HG03159 (cell line): ENCODE results near the gene NEGR1.
"Not testable (repeated sequence)": the region's sequence is repeated elsewhere in the genome, so short reads cannot be mapped to it uniquely, and the experiment has no call there.

ENCODE experiments used
- ATAC-seq: cut with Tn5 transposase; IDR thresholded peaks from one replicate; pipeline ENCODE4 v1.9.1; 2021; ENCODE audit warnings: mild to moderate bottlenecking, moderate library complexity; ENCODE audit not compliant: unreplicated experiment

NEGR1 gene

GRCh38 chr1:72282271-72283021, at the start of gene NEGR1:
Gene NEGR1, minus strand, starts transcription at chr1:72282539.
- peak; percentile 69 for ATAC-seq

GRCh38 chr1:72326494-72326893, 44.2 kb upstream of the NEGR1 start:
- ATAC-seq = no peak

GRCh38 chr1:72324451-72324850, 42.1 kb upstream of the NEGR1 start:
- no peak for ATAC-seq

- no peak for ATAC-seq
Observed at GRCh38 chr1:72322910-72323309, 40.6 kb upstream of the NEGR1 start.

DNA sequence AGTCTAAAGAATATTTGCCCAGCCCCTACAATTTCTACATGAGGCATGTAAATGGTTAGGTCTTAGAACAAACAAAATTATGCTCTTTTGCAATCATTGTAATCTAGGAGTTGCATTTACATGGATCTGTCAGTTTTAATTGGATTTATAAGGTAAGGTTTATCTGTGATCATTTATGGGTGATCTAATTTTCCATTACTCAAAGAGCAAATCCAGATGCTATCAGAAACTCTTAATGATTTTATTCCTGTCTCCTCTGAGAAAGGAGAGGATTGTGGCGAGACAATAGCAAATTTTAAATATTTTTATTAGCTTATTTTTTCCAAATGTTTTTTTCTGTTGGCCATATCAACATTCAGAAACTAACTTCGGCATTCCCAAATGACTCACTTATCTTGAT, 14.2 kb upstream of the NEGR1 start:
- no peak for ATAC-seq

DNA sequence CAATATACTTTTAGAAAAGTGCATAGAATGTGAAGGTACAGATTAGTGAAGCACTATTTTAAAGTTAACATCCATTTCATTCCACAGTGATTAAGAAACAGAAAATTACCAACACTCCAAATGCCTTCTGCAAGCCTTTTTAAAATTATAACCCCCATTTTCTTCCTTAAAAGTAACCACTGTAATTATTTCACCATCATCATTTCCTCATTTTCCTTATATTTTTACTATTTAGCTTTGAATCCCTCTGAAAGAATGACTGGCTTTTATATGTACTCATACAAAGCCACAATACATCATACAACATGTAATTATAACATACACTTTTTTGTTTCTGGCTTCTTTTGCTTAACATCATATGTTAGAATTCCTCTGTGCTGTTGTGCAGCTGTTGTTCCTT, 6.5 kb upstream of the NEGR1 start:
- no peak for ATAC-seq

DNA sequence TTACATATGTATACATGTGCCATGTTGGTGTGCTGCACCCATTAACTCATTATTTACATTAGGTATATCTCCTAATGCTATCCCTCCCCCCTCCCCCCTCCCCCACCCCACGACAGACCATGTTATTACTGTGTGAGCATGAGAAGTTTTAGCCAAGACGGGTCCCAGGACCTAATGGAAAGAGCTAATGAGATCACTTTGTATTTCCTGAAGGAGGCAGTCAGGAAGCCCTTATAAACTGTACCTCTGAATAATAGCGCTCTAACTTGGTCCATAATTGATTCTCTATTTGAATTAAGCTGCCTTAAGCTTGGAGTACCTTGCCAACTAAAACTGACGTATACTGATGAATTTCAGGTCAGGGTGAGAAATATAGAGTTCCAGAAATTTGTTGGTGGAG, 4.1 kb upstream of the NEGR1 start:
- no peak for ATAC-seq

DNA sequence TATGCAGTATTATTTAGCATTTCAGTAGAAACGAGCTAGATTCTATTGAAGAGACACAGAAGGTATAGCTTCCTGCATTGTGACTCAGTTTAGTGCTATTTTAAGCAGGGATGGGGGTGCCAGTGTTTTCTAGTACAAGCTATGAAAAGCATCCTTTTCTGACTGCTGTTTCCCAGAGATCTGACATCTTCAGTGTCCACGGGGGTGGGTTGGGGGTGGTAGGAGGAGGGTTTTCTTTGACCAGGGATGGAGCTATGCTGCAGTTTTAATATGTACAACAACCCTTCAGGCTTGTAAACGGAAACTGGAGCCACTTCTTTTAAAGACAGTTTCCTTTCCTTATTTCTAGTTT, 2.7 kb upstream of the NEGR1 start:
- ATAC-seq = no peak

DNA sequence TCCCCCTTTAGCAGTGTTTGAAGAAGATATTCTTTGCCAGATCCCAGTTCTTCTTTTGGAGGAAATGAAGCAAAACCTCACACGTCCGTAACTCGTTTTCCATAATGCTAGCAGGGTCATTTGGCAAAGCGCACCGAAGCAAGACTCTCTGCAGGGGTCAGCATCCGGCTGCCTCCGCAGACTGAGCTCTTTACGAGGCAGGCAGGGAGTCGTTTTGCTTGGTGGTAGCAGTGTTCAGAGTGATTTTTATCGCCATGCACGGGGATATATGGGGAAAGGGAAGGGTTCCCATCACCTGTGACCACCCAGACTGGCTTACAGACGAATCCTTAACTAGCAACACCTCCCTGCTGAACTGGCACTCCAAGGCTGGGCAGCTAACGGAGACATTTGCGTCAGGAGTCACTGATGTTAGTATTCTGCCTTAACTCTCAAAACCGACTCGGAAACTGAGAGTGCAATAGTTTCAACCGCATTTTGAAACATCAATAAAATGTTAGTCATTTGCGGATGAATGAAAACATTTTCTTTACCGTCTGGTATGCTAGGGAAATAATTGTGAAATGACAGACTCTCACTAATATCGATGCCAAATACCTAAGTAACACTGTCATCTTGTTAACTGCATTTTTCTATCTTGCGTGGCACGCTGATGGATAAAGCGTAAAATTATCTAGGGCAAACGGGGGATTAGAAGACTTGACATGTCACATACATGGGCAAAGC, 2.2 kb upstream of the NEGR1 start:
- peak; percentile 61 for ATAC-seq

- ATAC-seq = no peak
Observed at GRCh38 chr1:72284084-72284347, 1.7 kb upstream of the NEGR1 start.

DNA sequence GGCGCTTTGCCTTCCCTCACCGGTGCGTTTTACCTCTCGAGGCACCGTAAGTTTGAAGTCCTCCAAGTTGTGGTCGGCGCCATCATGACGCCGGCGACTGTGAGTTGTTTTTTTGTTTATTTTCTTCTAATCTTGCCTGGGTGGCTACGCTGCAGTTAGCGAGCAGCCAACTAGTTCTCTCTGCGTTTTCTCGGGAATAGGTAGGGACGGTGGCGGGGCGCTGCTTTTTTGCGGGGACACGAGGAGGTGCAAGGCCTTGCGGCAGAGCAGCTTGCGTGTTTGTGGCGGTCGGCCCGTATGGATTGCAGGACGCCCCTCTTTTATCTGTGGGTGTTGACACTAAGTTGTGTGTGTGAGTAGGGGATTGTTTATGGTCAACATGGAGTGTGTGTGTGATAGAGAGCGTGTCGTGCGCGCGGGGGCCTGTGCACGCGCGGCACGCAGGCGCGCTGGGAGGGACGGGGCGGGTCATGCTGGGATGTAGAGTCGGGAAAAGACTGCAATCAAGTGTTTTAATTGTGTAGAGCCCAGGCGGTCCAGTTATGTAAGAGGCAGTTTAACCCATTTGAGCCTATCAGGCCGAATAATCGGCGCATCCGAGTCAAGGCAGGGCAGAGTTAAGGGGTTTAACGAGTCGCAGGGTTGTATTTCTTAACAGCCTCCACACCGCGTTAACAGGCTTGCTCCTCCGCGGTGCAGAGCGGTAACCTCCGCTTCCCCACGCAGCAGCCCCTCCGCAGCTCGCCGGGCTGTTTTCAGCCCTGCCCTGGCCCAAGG, 1.2 kb upstream of the NEGR1 start:
- no peak for ATAC-seq

DNA sequence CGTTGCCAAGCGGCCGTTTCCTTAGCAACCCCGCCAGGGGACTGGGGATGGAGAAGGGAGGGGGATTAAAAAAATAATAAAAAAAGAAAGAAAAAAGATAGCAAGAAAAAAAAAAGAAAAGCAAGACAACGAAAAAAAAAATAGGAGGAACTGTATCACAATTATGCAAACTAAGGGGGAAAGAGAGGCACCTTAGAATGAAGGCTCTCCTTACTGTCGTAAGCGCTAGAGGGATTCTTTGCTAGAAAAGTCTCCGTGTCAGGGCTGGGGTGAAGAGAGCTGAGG, 625 bp upstream of the NEGR1 start:
- ATAC-seq = no peak

GRCh38 chr1:72281637-72282270, 585 bp downstream of the NEGR1 start:
- no peak for ATAC-seq

DNA sequence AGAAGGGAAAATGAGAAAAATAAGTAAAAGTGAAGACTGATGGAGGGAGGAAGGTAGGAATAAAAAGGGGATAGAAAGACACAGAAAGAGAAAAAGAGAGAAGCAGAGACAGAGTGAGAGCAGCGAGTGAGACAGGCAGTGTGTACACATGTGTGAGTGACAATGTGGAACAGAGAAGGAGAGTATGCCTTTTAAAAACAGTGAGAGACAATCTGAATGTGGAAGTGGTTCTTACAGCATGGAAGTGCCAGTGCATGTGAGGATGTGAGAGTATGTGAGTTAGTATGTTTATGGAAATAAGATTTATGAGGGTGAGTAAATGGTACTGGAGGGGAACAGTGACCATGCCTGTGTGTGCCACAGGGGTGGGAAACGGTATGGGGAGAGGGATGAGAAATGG, 1.2 kb downstream of the NEGR1 start:
- no peak for ATAC-seq

DNA sequence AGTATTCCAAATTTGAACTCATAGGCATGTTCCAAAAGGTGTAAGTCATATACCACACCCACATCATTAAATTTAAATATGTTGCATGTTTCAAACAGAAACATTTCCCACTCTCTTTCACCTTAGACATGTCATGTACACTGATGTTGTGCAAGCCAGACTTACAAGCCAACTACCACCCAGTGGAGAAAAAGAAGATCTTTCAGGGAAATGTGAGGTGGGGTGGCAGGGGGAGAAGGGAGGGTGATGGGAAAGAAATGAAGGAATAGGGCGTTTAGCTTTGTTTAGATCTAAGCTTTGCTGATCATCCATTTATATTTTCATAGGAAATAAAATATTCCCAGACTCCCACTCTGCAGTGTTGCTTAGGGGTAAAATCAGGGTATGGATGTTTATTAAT, 1.6 kb downstream of the NEGR1 start:
- ATAC-seq = no peak

GRCh38 chr1:72280131-72280530, 2.2 kb downstream of the NEGR1 start:
- no peak for ATAC-seq

GRCh38 chr1:72278461-72278860, 3.9 kb downstream of the NEGR1 start:
- no peak for ATAC-seq

DNA sequence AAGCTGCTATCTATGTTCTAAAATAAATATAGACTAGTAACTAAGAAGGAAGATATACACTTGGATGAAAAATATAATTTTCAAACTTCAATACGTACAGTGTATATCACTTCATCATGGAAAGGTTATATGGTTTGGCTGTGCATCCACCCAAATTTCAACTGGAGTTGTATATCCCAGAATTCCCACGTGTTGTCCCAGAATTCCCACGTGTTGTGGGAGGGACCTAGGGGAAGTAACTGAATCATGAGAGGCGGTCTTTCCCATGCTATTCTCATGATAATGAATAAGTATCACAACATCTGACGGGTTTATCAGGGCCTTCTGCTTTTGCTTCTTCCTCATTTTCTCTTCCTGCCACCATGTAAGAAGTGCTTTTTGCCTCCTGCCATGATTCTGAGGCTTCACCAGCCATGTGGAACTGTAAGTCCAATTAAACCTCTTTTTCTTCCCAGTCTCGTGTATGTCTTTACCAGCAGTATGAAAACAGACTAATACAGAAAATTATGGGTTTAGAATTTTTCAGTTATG, 10.7 kb downstream of the NEGR1 start:
- ATAC-seq = no peak

DNA sequence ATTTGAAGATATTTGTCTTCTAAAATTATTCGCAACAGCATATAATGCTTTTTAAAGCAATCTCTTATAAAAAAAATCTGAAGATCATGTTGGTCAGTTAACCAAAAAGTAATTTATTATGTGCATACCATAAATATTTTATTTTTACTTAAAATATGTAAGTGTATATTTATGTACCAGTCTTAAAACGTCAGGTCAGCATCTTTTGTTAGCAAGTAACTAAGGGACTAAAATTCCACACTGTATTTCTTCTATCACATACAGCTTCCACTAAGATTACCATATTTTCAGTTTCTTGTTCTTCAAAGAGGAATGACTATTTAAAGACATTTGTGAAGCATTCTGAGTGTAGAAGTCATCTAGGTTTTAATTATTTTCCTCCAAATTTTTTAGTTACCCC, 19.6 kb downstream of the NEGR1 start:
- ATAC-seq = no peak

GRCh38 chr1:72253132-72253531, 29.2 kb downstream of the NEGR1 start:
- ATAC-seq = no peak

GRCh38 chr1:72241397-72241796, 40.9 kb downstream of the NEGR1 start:
- ATAC-seq = no peak

GRCh38 chr1:72235931-72236330, 46.4 kb downstream of the NEGR1 start:
- ATAC-seq = not testable (repeated sequence)
